Measurements from ENCODE around the gene CCNY.
A peak's percentile ranks its signal among the peaks of the same experiment; 100 is the strongest.

Gene CCNY

DNA sequence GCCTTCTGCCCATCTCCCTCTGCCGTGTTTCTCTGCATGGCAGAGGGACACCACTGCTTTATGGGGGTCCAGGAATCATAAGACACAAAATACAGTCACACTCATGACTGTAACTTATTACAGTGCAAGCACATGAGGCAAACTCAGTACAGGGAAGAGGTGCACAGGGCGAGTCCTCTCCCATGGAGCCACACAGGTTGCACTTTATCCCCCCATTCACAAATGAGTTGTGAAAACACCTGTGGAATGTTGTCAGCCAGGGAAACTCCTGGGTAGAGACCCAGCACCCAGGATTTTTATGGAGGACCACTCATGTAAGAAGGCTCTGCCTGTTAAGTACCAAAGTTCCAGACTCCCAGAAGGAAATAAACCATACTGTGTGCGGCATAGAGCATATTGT lies 161.6 kb downstream of the CCNY start:
- peaks cover 87% of the 10 kb centered on the region for H3K79me2 ChIP-seq (ENCODE audit: insufficient read depth, low read length)
- peaks cover 22% of the 10 kb centered on the region; the same call in 1 of the 2 replicates for H3K36me3 ChIP-seq (ENCODE audit: insufficient read depth, low read length)
- H3K27me3 ChIP-seq (ENCODE audit: insufficient read depth, low read length, poor library complexity, severe bottlenecking) = no peaks in the 10 kb centered on the region
- H3K9ac ChIP-seq (ENCODE audit: low read depth, low read length, poor library complexity, severe bottlenecking) = no peak overlapping the region
- no peak overlapping the region for H3K4me2 ChIP-seq (ENCODE audit: low read depth, low read length, poor library complexity, severe bottlenecking)
- no peaks in the 10 kb centered on the region for H4K20me1 ChIP-seq (ENCODE audit: insufficient read depth, low read length, poor library complexity, severe bottlenecking)
- peaks cover 20% of the 10 kb centered on the region for H3K4me1 ChIP-seq (ENCODE audit: insufficient read depth, low read length, poor library complexity, severe bottlenecking)
- H3K9me2 ChIP-seq (replicated peaks; ENCODE audit: low read depth, low read length) = no peaks in the 10 kb centered on the region
- TF ChIP-seq, protein P1, sequence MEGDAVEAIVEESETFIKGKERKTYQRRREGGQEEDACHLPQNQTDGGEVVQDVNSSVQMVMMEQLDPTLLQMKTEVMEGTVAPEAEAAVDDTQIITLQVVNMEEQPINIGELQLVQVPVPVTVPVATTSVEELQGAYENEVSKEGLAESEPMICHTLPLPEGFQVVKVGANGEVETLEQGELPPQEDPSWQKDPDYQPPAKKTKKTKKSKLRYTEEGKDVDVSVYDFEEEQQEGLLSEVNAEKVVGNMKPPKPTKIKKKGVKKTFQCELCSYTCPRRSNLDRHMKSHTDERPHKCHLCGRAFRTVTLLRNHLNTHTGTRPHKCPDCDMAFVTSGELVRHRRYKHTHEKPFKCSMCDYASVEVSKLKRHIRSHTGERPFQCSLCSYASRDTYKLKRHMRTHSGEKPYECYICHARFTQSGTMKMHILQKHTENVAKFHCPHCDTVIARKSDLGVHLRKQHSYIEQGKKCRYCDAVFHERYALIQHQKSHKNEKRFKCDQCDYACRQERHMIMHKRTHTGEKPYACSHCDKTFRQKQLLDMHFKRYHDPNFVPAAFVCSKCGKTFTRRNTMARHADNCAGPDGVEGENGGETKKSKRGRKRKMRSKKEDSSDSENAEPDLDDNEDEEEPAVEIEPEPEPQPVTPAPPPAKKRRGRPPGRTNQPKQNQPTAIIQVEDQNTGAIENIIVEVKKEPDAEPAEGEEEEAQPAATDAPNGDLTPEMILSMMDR (conservative IDR thresholded peaks at IDR 0.05; ENCODE audit: low read length) = no peak
- TF ChIP-seq EZH2phosphoT487 (IDR thresholded peaks at IDR 0.05; ENCODE audit: borderline replicate concordance) = no peak
- no peak overlapping the region for H2AFZ ChIP-seq (ENCODE audit: low read length)
- H3F3A ChIP-seq (ENCODE audit: low read depth) = no peaks in the 10 kb centered on the region
- no peak overlapping the region for H3K4me3 ChIP-seq (ENCODE audit: low read length, poor library complexity, severe bottlenecking)
- no peaks in the 10 kb centered on the region for H3K9me3 ChIP-seq (ENCODE audit: insufficient read depth, low read depth, low read length)

DNA sequence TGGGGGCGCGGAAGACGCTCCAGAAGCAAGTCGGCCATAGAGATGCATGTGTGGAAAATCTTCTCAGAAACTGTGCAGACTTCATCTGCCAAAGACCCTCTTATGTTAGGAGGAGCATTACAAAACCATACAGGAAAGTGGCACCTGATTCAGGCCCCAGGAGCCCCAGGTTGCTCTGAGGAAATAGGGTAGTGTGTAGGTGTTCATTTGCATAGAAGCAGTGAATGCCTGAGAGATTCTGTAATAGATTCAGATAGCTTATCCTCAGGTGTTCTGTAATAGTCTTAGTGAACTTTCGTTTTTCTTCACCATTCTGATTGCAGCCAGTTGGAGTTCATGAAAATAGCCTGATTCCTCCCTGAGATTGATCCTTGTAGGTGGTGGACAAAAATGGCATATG lies 162.4 kb downstream of the CCNY start:
- H3F3A ChIP-seq (ENCODE audit: low read depth) = no peaks in the 10 kb centered on the region
- H3K9me3 ChIP-seq (ENCODE audit: insufficient read depth, low read depth, low read length) = no peaks in the 10 kb centered on the region
- no peaks in the 10 kb centered on the region for H3K9me2 ChIP-seq (replicated peaks; ENCODE audit: low read depth, low read length)
- no peaks in the 10 kb centered on the region for H4K20me1 ChIP-seq (ENCODE audit: insufficient read depth, low read length, poor library complexity, severe bottlenecking)
- no peak overlapping the region for H2AFZ ChIP-seq (ENCODE audit: low read length)
- H3K27me3 ChIP-seq (ENCODE audit: insufficient read depth, low read length, poor library complexity, severe bottlenecking) = no peaks in the 10 kb centered on the region
- H3K36me3 ChIP-seq (ENCODE audit: insufficient read depth, low read length) = peaks cover 27% of the 10 kb centered on the region; the same call in 1 of the 2 replicates
- H3K4me2 ChIP-seq (ENCODE audit: low read depth, low read length, poor library complexity, severe bottlenecking) = no peak overlapping the region
- peaks cover 16% of the 10 kb centered on the region for H3K4me1 ChIP-seq (ENCODE audit: insufficient read depth, low read length, poor library complexity, severe bottlenecking)
- H3K79me2 ChIP-seq (ENCODE audit: insufficient read depth, low read length) = peaks cover 84% of the 10 kb centered on the region
- TF ChIP-seq EZH2phosphoT487 (IDR thresholded peaks at IDR 0.05; ENCODE audit: borderline replicate concordance) = no peak
- TF ChIP-seq, protein P1 (conservative IDR thresholded peaks at IDR 0.05; ENCODE audit: low read length) = no peak
- H3K4me3 ChIP-seq (ENCODE audit: low read length, poor library complexity, severe bottlenecking) = no peak overlapping the region
- no peak overlapping the region for H3K9ac ChIP-seq (ENCODE audit: low read depth, low read length, poor library complexity, severe bottlenecking)

DNA sequence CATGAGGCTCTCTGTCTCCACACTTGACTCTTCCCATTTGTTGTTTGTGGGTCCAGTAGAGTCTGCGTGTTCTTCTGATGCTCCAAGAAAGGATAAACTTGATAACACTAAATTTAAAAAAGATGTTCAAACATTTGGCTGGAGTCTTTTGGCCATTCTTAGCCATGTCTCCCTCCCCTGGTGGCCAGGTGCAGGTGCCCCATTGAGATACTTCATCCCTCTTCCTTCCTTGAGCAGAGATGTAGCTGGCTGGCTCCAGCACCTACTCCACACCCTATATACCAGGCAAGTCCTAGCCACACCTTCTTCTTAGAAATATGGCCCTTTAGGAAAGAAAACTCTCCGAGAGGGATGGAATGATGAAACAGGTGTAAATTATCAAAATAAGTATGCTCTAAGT lies 165.6 kb downstream of the CCNY start:
- Histone ChIP-seq H3K9me2 (replicated peaks; ENCODE audit: low read depth, low read length) (no peaks in the 10 kb centered on the region), H3K4me3 (ENCODE audit: low read length, poor library complexity, severe bottlenecking) (no peak overlapping the region), H3K27me3 (ENCODE audit: insufficient read depth, low read length, poor library complexity, severe bottlenecking) (no peaks in the 10 kb centered on the region), H3F3A (ENCODE audit: low read depth) (no peaks in the 10 kb centered on the region), H3K4me1 (ENCODE audit: insufficient read depth, low read length, poor library complexity, severe bottlenecking) (peaks cover 9% of the 10 kb centered on the region), H4K20me1 (ENCODE audit: insufficient read depth, low read length, poor library complexity, severe bottlenecking) (no peaks in the 10 kb centered on the region), H3K9ac (ENCODE audit: low read depth, low read length, poor library complexity, severe bottlenecking) (no peak overlapping the region), H2AFZ (ENCODE audit: low read length) (no peak overlapping the region), H3K4me2 (ENCODE audit: low read depth, low read length, poor library complexity, severe bottlenecking) (no peak overlapping the region), H3K9me3 (ENCODE audit: insufficient read depth, low read depth, low read length) (no peaks in the 10 kb centered on the region), H3K79me2 (ENCODE audit: insufficient read depth, low read length) (peaks cover 75% of the 10 kb centered on the region), H3K36me3 (ENCODE audit: insufficient read depth, low read length) (peaks cover 27% of the 10 kb centered on the region; the same call in 1 of the 2 replicates)
- no peak for TF ChIP-seq EZH2phosphoT487 (IDR thresholded peaks at IDR 0.05; ENCODE audit: borderline replicate concordance)
- TF ChIP-seq, protein P1 (conservative IDR thresholded peaks at IDR 0.05; ENCODE audit: low read length) = peak; percentile 45

Data from Loucy (cell line).